Right kidney (tissue), 9 donors: ENCODE results near the gene TSPY10.
"Not testable (repeated sequence)": the region's sequence is repeated elsewhere in the genome, so short reads cannot be mapped to it uniquely, and the experiment has no call there.

ENCODE experiments used
- DNase-seq: peaks from one replicate; pipeline ENCODE4 v3.0.0-alpha.2; 2016
- long read RNA-seq, 8 donors: transcript quantifications; one replicate each; lab custom pipeline, GENCODE V29; 2026

TSPY10 gene, protein sequence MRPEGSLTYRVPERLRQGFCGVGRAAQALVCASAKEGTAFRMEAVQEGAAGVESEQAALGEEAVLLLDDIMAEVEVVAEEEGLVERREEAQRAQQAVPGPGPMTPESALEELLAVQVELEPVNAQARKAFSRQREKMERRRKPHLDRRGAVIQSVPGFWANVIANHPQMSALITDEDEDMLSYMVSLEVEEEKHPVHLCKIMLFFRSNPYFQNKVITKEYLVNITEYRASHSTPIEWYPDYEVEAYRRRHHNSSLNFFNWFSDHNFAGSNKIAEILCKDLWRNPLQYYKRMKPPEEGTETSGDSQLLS
- long read RNA-seq, donor 1, result 0 reads
- long read RNA-seq, donor 2, result 0 reads
- long read RNA-seq, donor 3, result 0 reads
- long read RNA-seq, donor 4, result 0 reads
- long read RNA-seq, donor 5, result 0 reads
- long read RNA-seq, donor 6, result 0 reads
- long read RNA-seq, donor 7, result 0 reads
- long read RNA-seq, donor 8, result 0 reads

DNA sequence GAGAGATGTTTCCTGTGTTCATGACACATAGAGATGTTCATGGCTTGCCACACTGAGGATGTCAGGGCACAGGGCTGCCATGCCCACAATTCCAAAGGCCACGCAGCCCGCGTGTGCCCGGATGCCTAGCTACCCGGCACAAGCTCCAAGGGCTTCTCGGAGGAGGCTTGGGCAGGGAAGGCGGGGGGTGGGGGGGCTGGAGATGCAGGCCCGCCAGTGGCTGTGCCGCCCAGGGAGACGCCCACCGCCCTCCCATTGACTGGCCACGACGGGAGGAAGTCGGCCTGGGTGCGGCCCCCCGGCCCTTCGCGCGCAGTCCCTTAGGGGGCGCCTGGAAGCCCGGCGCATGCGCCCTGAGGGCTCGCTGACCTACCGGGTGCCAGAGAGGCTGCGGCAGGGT is at the start of gene TSPY10:
Gene TSPY10, plus strand, starts transcription at position 301 of the 400 bp plus-strand sequence. Its CDS starts 46 bp downstream, at position 347.
- DNase-seq, result not testable (repeated sequence)

DNA sequence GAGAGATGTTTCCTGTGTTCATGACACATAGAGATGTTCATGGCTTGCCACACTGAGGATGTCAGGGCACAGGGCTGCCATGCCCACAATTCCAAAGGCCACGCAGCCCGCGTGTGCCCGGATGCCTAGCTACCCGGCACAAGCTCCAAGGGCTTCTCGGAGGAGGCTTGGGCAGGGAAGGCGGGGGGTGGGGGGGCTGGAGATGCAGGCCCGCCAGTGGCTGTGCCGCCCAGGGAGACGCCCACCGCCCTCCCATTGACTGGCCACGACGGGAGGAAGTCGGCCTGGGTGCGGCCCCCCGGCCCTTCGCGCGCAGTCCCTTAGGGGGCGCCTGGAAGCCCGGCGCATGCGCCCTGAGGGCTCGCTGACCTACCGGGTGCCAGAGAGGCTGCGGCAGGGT is 40.7 kb upstream of the TSPY10 start, which contains the start of gene TSPY9:
Gene TSPY9, plus strand, starts transcription at position 301 of the 400 bp plus-strand sequence. Its CDS starts 46 bp downstream, at position 347.
- not testable (repeated sequence) for DNase-seq

DNA sequence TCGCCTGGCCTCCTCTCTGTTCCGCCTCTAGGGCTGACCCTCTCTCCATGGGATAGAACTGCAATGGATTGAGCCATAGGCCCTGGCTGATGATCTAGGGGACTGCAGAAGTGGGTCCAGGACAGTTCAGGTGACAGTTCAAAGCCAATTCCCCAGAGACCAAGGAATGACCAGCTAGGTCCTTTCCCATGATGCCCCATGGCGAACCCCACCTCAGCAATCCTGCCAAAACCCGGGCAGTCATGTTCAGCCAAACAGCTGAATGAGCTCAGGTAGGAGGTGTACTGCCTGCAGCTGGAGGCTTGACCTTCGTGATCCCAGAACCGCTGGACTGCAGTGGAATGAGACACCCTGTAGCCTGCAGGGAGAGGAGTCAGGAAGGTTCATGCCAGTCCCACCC is 23.3 kb upstream of the TSPY10 start:
- DNase-seq, result not testable (repeated sequence)

DNA sequence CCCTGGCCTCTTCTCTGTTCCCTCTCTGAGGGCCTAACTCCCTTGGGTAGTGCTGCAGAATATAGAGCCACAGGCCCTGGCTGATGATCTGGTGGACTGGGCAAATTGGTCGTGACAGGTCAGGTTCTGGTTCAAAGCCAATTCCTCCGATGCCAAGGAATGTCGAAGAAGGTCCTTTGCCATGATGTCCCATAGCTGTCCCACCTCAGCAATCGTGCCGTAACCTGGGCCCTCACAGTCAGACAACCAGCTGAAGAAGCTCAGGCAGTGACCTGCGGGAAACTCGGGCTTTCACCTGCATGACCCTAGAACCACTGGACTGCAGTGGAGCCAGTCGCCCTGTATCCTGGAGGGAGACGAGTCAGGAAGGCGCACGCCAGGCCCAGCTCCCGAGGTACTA is 11.4 kb upstream of the TSPY10 start:
- DNase-seq, result not testable (repeated sequence)
